GM08714 (cell line): ENCODE results near the gene RHCG.

Source experiments
- H3K4me3 ChIP-seq: fragments of 200-500 bp; sonication (Bioruptor generic); 2 replicates; pipeline ENCODE4 v1.5.1; 2014; ENCODE audit warnings: mild to moderate bottlenecking, low read length, inconsistent platforms
- ZNF274 ChIP-seq: IDR thresholded peaks from 2 replicates; pipeline ENCODE4 v1.6.1; 2012; ENCODE audit warnings: mild to moderate bottlenecking, low read depth, low read length

Gene RHCG

DNA sequence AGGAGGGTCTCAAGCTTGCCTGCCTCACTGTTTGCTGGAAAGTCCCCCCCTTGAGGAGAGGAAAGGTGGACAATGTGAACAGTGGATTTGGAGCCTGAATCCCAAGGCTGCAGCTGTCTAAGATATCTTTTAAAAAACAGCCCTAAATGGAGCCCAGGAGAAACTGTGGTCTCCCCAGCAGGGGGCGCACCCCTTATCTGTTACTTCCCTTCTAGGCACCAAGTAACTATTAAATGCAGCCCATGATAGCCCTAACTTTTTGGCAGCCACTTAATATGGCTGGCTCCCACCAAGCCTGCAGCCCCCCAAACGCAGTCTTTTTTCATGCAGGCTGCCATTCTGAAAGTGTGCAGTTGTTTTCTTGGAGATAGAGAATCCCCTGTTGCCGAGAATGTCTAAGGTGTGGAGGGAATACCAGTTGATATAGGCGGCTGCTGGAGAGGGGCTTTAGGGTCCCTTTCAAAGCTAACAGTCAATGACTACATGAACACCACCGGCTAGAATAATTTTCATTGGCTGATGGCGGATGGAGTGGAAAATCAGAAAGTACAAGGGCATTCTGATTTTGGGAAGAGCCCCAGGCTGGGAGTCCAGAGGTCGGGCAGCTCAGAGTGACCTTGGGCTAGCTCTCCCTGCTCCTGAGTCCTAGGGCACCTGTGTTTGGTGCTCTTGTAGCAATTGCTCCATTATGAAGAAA, 1.3 kb downstream of the RHCG start:
- H3K4me3 ChIP-seq = no peak overlapping the region
- no peak for TF ChIP-seq ZNF274

DNA sequence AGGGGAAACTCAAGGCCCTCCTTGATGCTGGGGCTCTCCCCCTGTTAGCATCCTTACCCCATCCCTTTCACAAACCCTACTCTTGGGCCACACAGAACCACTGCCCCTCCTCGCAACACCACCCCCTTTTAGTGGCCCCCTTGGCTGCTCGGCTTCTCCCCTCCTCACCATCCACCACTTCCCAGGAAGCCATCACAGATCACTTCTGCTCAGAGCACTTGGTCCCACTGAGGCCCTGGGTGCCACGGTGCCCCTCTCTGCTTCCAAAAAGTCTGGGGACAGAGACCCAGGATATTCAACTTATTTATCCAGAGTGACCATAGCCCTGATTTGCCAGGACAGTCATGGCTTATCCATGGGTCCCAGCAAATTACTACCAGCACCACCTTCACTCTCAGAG, 2.4 kb downstream of the RHCG start:
- no peak for TF ChIP-seq ZNF274
- H3K4me3 ChIP-seq = no peak overlapping the region

DNA sequence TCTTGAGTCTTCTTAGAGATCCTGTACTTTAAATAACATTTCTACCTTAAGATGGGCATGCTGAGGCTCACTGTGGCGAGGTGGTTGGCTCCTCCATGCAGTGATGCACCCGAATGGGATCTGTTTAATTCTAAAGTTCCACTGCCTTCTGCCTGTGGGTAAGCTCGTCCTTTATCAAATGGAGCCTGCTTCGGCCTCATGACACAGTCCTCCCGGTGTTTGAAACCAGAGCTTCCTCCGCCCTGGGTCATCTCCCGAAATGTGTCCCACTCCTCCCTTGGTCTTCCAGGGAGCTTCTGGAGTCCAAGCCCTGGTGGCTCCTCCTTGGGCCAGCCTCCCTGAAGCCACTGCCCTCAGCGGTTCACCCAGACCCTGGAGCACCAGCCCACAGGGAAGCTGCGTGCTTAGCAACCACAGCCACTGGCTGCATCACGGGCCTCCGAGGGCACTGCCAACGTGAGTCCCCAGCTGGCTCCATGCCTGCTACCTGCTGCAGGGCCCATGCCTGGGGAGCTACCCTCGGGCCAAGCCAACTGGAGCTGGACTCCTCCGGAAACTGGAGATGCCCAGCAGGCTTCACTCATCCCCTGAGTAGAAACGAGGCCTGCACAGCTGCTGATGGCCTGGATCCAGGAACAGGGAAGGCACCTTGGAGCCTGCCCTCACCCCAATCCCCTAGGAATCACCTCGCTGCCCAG, 3.3 kb downstream of the RHCG start:
- H3K4me3 ChIP-seq = no peak overlapping the region
- TF ChIP-seq ZNF274 = no peak

DNA sequence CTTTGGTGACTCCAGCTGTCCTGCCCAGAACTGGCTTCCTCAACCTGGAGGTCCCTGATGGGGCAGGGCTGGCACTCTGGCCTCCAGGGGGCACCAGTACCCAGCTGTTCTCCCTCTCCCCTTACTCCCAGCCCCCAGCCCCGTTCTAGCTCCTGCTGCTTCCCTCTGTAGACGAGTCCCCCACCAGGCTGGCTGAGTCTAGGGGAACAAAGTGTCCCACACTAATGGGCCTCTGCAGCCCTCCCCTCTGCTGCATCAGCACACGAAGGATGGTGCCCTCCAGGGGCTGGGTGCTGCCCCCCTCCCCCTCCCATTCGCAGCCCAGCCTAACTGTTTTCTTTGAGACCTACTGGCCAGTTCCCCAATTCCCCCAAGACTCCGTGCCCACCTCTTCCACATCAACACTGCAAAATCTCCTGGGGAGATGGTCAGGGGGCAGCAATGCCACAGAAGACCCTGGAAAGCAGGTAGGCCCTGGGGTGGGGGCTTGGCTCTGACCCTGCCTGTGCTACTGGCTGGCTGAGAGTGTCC, 4.2 kb downstream of the RHCG start:
- TF ChIP-seq ZNF274 = no peak
- no peak overlapping the region for H3K4me3 ChIP-seq

DNA sequence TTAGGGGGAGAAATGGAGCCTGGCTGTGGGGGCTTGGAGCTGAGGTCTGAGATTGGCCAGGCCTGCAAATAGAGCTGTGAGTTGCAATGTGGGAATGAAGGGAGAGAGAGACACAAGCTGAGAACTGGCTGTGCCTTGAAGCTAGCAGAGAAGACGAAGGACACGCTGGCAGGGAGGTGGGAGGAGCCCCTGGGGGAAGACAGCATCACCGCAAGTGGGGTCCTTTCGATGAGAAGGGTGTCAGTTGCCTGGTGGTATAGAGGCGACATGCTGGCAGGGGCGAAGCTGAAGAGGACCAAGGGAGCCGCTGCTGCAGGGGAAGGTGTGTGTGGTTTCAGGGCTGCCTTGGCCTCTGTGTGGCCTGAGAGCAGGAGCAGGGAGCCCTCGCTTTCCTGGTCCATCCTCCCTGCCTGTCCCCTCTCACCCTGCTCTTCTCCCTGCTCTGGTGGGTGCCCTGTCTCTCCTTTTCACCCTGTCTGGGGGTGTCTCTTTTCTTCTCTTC, 5.5 kb downstream of the RHCG start:
- no peak overlapping the region for H3K4me3 ChIP-seq
- no peak for TF ChIP-seq ZNF274

DNA sequence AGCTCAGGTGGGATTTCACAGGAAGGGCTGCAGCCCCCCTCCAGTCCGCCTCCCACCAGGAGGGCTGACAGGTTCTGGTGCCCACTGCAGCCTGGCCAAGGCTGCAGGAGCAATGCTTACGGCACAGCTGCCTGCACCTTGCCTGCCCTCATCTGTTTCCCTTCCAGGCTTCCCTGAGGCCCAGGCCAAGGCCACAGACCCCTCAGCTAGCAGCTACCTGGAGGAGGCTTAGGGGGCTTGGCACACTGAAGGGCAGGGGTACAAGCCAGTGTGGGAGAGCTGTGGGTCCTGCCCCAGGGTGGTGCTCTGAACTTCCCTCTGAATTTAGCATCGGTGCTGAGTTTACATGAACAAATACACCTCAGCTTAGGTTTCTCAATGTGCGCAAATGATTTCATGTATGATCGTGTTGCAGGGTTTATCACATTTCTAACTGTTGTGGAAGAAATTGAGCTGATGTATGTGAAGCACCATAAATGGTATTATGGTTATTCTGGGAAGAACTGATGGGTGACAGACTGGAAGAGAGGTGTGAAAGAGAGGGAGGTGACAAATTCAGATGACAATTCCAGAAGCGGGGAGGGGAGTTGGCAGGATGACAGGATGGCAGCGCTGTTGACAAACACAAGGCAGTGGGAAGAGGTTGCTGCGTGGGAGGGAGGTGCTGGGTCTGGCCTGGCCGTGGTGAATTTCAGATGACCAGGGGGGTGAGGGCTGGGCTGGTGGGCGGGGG, 6.1 kb downstream of the RHCG start:
- H3K4me3 ChIP-seq = no peak overlapping the region
- no peak for TF ChIP-seq ZNF274

DNA sequence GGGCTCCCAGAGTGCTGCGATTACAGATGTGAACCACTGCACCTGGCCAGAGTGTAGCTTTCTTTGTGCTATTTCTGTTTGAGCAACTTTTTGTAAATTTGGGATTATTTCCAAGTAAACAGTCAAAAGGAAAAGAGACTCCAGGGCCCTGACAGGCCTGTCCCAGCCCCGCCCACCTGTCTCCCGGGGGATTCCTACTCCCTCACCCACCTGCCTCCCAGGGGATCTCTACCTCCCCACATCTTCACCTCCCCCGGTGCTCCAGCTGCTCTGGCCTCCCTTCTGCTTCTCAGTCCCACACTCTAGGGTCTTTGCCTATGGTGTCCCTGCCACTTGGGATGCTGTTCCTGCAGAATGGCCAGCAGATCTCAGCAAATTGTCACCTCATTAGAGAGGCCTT, 7.0 kb downstream of the RHCG start:
- H3K4me3 ChIP-seq = no peak overlapping the region
- TF ChIP-seq ZNF274 = no peak

DNA sequence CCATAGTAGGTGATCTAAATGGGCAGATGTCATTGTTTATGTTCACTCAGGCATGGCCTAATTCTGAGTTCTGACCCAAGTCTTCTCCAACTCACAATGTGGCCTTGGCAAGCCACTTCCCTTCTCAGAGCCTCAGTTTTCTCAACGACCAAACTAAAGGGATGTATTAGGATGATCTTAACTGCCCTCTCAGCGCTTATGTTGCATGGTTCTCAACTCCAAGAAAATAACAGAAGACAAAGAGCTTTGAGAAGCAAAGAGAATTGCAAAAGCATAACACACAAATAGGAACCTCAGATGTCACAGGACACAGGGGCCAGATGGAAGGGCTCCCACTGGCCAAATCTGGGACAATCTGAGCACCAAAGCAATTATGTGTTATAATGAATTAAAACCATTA, 8.6 kb downstream of the RHCG start:
- no peak overlapping the region for H3K4me3 ChIP-seq
- TF ChIP-seq ZNF274 = no peak

DNA sequence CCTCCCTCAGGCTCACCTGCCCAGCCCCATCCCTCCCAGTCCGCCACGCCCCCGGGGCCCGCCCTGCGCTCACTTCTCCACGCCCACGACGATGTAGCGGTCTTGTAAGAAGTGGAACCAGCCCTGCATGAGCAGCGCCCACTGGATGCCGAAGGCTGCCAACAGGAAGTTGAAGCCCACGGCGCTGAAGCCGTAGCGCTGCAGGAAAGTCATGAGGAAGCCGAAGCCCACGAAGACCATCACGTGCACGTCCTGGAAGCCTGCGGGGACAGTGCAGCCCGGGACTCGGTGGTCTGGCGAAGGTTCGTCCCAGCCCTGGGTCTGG, 9.7 kb downstream of the RHCG start:
- no peak for TF ChIP-seq ZNF274
- no peak overlapping the region for H3K4me3 ChIP-seq

DNA sequence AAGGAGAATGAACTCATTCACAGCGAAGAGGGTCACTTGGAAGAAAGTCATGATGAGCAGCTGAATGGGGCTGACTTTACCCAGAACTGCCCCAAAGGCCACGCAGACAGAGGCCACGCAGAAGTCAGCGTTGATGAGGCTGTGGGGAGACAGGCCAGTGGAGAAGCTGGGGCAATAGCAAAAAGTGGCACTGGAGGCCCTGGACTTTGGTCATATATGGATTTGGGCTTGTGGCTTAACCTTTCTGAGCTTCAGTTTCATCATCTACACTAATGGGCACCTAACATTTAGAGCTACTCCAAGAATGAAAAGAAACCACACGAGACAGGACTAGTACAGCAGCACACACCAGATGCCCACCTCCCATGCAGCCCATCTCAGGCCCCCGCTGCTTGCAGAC, 13.3 kb downstream of the RHCG start:
- TF ChIP-seq ZNF274 = no peak

DNA sequence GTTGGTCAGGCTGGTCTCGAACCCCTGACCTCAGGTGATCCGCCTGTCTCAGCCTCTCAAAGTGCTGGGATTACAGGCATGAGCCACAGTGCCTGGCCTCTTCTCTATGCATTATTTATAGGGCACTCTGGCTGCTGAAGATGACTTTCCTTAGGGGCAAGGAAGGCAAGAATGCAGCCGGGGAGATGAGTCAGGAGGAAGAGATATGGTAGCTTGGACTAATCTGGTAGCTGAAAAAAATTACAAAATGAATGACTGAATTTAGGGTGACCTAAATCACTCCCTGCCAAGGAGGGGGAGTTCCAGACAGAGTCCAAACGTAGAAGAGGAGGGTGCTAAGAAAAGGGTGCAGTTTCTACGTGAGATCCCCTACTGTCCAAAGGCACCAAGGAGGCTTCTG, 14.2 kb downstream of the RHCG start:
- TF ChIP-seq ZNF274 = no peak
- H3K4me3 ChIP-seq = no peak overlapping the region

More for the DNA sequence above, 13.3 kb downstream of the RHCG start:
- no peak overlapping the region for H3K4me3 ChIP-seq

DNA sequence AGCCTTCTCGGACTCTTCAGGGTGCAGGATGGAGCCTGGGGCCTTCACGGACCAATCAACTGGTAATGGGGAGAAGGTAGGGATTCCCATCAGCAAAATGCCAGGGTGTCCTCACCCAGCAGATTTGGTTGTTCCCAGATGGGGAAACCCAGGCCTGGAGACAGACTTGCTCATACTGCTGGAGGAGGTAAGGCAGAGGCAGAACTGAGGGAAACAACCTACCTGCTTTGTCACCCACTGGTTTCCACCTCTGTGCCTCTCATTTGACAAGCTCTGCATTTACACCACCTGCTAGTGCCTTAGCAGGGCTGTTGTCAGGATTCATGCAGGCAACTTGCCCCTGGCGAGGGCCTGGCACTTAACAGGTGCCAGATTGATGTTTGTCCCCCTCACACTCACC, 15.9 kb downstream of the RHCG start:
- no peak for TF ChIP-seq ZNF274
- H3K4me3 ChIP-seq = no peak overlapping the region

DNA sequence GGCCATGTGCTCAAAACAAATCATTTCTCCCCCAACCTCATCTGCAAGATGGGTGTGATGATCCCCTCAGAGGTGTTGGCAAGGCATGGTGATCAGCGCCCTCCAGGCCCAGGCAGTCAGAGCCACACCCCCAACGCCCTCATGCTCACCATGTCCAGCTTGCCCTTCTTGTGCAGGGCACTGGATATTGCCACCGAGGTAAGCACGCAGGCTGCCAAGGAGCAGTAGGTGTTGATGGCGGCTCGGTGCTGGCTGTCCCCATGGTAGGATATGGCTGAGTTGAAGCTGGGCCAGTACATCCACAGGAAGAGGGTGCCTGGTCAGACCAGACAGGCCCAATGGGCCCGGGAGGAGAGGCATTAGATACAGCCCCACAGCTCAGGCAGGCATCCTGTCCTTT, 17.2 kb downstream of the RHCG start:
- TF ChIP-seq ZNF274 = no peak
- H3K4me3 ChIP-seq = no peak overlapping the region

DNA sequence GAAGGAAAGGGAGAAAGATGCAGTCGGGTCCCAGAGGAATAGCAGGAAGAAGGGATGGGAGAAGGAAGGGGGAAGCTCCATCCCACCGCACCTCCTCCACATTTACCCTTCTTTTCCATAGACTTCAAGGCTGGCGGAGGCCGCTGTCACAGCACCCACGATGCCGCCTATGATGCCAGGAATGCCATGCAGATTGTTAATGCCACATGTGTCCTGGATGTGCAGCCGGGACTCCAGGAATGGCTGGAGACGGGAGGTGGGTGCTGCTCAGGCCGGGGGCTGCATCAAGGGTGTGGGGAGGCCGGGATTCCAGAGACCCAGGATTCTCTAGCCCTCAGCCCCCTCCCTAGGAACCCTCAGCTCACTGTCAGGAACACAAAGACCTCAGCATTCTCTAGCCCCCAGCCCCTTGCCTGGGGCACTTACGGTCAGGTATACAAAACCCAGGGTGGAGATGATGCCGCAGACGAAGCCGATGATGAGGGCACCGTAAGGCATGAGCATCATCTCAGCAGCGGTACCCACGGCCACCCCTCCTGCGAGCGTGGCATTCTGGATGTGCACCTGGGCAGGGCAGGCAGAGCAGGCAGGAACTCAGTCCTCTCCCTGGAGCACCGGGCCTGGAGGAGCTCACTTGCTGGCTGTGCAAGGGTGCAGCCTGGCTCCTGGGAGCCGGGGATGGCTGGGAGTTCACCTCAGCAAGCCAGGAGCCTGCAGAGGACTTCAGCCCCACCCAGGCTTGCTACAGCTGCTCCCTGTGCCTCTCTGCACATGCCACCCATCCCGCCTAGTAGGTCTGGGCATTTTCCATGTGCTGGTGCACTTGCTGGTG, 18.8 kb downstream of the RHCG start:
- TF ChIP-seq ZNF274 = no peak
- H3K4me3 ChIP-seq = no peak overlapping the region
